HG03558 (cell line): ENCODE data around the gene MAP1LC3A.

Experiments
- ATAC-seq: cut with Tn5 transposase; IDR thresholded peaks from one replicate; pipeline ENCODE4 v1.9.1; 2021; ENCODE audit warnings: moderate number of reproducible peaks; ENCODE audit not compliant: unreplicated experiment; ENCODE audit errors: extremely low read depth

Gene MAP1LC3A

GRCh38 chr20:34600892-34601653, 42.6 kb downstream of the MAP1LC3A start:
- no peak for ATAC-seq

DNA sequence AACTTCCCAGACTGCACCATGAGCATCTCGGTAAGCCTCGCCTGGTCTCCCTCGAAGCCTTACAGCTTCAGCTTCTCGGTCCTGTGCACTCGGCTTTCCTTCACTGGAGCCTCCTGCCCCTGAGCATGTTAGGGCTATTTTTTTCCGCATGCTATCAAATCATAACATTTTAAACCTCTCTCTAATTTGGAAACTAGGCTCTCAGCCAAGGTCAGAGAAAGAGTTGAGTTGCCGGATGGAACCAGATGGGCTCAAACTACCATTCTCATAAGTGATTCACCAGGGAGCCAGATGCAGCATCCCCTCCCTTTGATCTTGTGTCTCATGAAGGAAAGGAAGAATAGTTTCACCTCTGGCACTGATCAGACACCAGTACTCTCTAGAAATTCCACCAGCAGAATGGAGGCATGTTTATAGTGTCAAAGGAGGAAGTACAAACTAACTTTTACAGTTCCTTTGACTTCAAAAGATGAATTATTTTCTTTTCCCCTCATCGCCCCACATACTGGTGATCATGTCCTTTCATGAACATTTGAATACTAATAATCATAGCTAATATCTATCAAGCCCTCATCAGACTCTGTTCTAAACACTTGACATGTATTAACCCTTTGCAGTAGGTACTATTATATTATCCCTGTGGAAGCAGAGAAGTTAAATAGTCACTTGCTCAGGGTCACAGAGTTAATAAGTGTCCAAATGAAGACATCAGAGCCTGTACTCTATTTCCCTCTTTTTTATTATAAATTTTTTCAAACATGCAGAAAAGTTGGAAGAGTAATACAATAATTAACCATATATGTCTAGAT, 46.7 kb downstream of the MAP1LC3A start:
- ATAC-seq = no peak

DNA sequence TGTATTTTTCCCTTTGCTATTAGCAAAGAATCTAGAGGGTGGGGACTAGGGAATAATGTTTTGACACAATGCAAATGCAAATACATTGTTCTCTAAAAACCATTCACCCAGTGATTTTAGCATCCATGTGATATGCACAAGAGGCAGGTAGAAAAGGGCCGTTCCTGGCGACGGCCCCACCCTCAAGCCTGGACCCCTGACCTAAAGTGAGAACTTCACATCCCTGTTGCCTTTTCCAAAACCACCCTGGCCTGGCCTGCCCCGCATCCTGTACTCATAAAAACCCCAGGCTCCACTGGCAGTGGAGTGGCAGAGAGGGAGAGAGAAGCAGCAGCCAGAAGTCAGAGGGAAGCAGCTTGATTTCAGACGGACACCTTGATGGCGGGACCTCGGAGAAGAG, 48.5 kb downstream of the MAP1LC3A start:
- ATAC-seq = no peak
